Activated T-cell treated with anti-CD3 and anti-CD28 coated beads for 1 hour (primary cell): Measurements from ENCODE around the gene TMEM163.
"Not testable (repeated sequence)": the region's sequence is repeated elsewhere in the genome, so short reads cannot be mapped to it uniquely, and the experiment has no call there.

Experiments used
- DNase-seq: peaks from one replicate; pipeline ENCODE4 v3.0.0-alpha.2; 2020; ENCODE audit warnings: low read depth

The TMEM163 gene

GRCh38 chr2:134619250-134619649, 99.5 kb downstream of the TMEM163 start:
- DNase-seq, result no peak

- DNase-seq, result not testable (repeated sequence)
Observed at GRCh38 chr2:134615480-134615879, 103.3 kb downstream of the TMEM163 start.

- no peak for DNase-seq
Observed at GRCh38 chr2:134611316-134611715, 107.5 kb downstream of the TMEM163 start.

- no peak for DNase-seq
Observed at GRCh38 chr2:134610871-134611270, 107.9 kb downstream of the TMEM163 start.

- no peak for DNase-seq
Observed at GRCh38 chr2:134609924-134610513, 108.8 kb downstream of the TMEM163 start.

- no peak for DNase-seq
Observed at GRCh38 chr2:134603966-134604365, 114.8 kb downstream of the TMEM163 start.

- DNase-seq, result no peak
Observed at GRCh38 chr2:134602666-134603065, 116.1 kb downstream of the TMEM163 start.

- DNase-seq, result no peak
Observed at GRCh38 chr2:134601264-134601663, 117.5 kb downstream of the TMEM163 start.

GRCh38 chr2:134600208-134600607, 118.6 kb downstream of the TMEM163 start:
- no peak for DNase-seq

GRCh38 chr2:134599236-134599635, 119.6 kb downstream of the TMEM163 start:
- no peak for DNase-seq

- no peak for DNase-seq
Observed at GRCh38 chr2:134594399-134594798, 124.4 kb downstream of the TMEM163 start.

- DNase-seq, result no peak
Observed at GRCh38 chr2:134593519-134593918, 125.3 kb downstream of the TMEM163 start.

- DNase-seq, result no peak
Observed at GRCh38 chr2:134592377-134592776, 126.4 kb downstream of the TMEM163 start.

- no peak for DNase-seq
Observed at GRCh38 chr2:134591526-134591925, 127.3 kb downstream of the TMEM163 start.

- no peak for DNase-seq
Observed at GRCh38 chr2:134590679-134591078, 128.1 kb downstream of the TMEM163 start.

GRCh38 chr2:134589171-134590083, 129.4 kb downstream of the TMEM163 start:
- DNase-seq, result not testable (repeated sequence)

- no peak for DNase-seq
Observed at GRCh38 chr2:134588556-134588955, 130.2 kb downstream of the TMEM163 start.

- DNase-seq, result no peak
Observed at GRCh38 chr2:134586326-134586965, 132.4 kb downstream of the TMEM163 start.

GRCh38 chr2:134583997-134584520, 134.7 kb downstream of the TMEM163 start:
- no peak for DNase-seq

GRCh38 chr2:134583462-134583861, 135.3 kb downstream of the TMEM163 start:
- no peak for DNase-seq

GRCh38 chr2:134582547-134582899, 136.3 kb downstream of the TMEM163 start:
- no peak for DNase-seq

- no peak for DNase-seq
Observed at GRCh38 chr2:134581877-134582546, 136.8 kb downstream of the TMEM163 start.
